Karpas-422 (cell line): ENCODE data around the gene FAM89B. TPM values are rescaled to one million over a fixed set of nuclear protein-coding genes. Genes with fewer than 3 reads are reported as not detected.

ENCODE experiments used
- DNase-seq: peaks from one replicate; pipeline ENCODE4 v3.0.0-alpha.2; 2015
- H2AFZ ChIP-seq: fragments of 200-600 bp; sonication (generic); 2 replicates; pipeline ENCODE4 v1.6.1; 2014; ENCODE audit warnings: antibody characterized with exemption, low read length, mixed read lengths
- H3K27ac ChIP-seq: fragments of 200-600 bp; sonication (generic); 2 replicates; pipeline ENCODE4 v1.5.1; 2014; ENCODE audit warnings: mild to moderate bottlenecking, low read length, moderate library complexity
- H3K27me3 ChIP-seq: fragments of 200-600 bp; sonication (generic); 2 replicates; pipeline ENCODE4 v1.6.1; 2014; ENCODE audit warnings: low read length, mixed read lengths
- H3K36me3 ChIP-seq: fragments of 200-600 bp; sonication (generic); 2 replicates; pipeline ENCODE4 v1.6.1; 2014; ENCODE audit warnings: low read length, mixed read lengths; ENCODE audit not compliant: insufficient read depth
- H3K4me1 ChIP-seq: fragments of 200-600 bp; sonication (generic); 2 replicates; pipeline ENCODE4 v1.6.1; 2014; ENCODE audit warnings: mild to moderate bottlenecking, low read length, mixed read lengths
- H3K4me2 ChIP-seq: fragments of 200-600 bp; sonication (generic); 2 replicates; pipeline ENCODE4 v1.6.1; 2014; ENCODE audit warnings: low read length, low read depth, mild to moderate bottlenecking; ENCODE audit not compliant: poor library complexity, severe bottlenecking
- H3K4me3 ChIP-seq: fragments of 200-600 bp; sonication (generic); 2 replicates; pipeline ENCODE4 v1.5.1; 2014; ENCODE audit warnings: mild to moderate bottlenecking, antibody characterized with exemption, low read length, mixed read lengths
- H3K79me2 ChIP-seq: fragments of 200-600 bp; sonication (generic); 2 replicates; pipeline ENCODE4 v1.6.1; 2014; ENCODE audit warnings: mild to moderate bottlenecking, low read length, mixed read lengths
- H3K9ac ChIP-seq: fragments of 200-600 bp; sonication (generic); 2 replicates; pipeline ENCODE4 v1.6.0; 2014; ENCODE audit warnings: low read length
- H3K9me2 ChIP-seq: fragments of 200-600 bp; sonication (generic), shearing (Covaris generic); replicated peaks from 2 replicates; pipeline ENCODE4 v1.6.0; 2014; ENCODE audit warnings: mild to moderate bottlenecking, low read length, moderate library complexity; ENCODE audit not compliant: insufficient read depth
- H3K9me3 ChIP-seq: fragments of 300-700, 200-600 bp; sonication (generic); 2 replicates; pipeline ENCODE4 v1.6.1; 2014; ENCODE audit warnings: low read length, mixed read lengths
- H4K20me1 ChIP-seq: fragments of 200-600 bp; sonication (generic); 2 replicates; pipeline ENCODE4 v1.6.1; 2014; ENCODE audit warnings: mild to moderate bottlenecking, antibody characterized with exemption, low read length, low read depth; ENCODE audit not compliant: insufficient read depth
- total RNA-seq: library from RNA; depleted of rRNA; stranded (reverse); fragments of >200 nt; shearing (Covaris generic); gene quantifications from 2 replicates; pipeline ENCODE4 v1.2.3, GENCODE V29; 2014; ENCODE audit warnings: low replicate concordance

The FAM89B gene
- total RNA-seq, 1 experiment from 2014 or later: 14.2 TPM

DNA sequence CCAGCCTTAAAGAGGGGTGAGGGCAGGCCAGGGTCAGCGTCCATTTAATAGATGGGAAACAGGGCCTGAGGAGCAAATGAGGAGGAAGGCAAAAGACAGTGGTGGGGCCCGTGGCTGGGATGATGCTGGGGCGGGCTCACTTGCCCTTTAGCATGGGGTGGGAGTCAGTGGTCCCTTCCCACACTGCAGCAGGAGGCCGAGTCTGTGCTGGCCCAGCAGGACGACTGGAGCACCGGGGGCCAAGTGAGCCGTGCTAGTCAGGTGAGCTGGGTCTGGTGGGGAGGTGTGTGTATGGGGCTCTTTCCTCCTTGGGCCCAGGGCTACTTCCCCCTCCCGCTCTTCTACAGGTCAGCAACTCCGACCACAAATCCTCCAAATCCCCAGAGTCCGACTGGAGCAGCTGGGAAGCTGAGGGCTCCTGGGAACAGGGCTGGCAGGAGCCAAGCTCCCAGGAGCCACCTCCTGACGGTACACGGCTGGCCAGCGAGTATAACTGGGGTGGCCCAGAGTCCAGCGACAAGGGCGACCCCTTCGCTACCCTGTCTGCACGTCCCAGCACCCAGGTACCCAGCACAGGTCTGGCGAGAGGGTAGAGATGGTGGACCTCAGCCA, 34.6 kb upstream of the FAM89B start:
- no peaks in the 10 kb centered on the region for H3K79me2 ChIP-seq
- H3K27ac ChIP-seq: no peak overlapping the region
- no peaks in the 10 kb centered on the region for H4K20me1 ChIP-seq
- no peaks in the 10 kb centered on the region for H3K9me3 ChIP-seq
- no peaks in the 10 kb centered on the region for H3K27me3 ChIP-seq
- no peak overlapping the region for H3K4me2 ChIP-seq
- H3K9ac ChIP-seq: no peak overlapping the region
- no peak for DNase-seq
- H3K9me2 ChIP-seq: no peaks in the 10 kb centered on the region
- no peak overlapping the region for H2AFZ ChIP-seq
- H3K4me1 ChIP-seq: peaks cover 22% of the 10 kb centered on the region
- H3K4me3 ChIP-seq: no peak overlapping the region
- H3K36me3 ChIP-seq: no peaks in the 10 kb centered on the region

GRCh38 chr11:65538232-65538914, 34.0 kb upstream of the FAM89B start:
- H3K9ac ChIP-seq: no peak overlapping the region

DNA sequence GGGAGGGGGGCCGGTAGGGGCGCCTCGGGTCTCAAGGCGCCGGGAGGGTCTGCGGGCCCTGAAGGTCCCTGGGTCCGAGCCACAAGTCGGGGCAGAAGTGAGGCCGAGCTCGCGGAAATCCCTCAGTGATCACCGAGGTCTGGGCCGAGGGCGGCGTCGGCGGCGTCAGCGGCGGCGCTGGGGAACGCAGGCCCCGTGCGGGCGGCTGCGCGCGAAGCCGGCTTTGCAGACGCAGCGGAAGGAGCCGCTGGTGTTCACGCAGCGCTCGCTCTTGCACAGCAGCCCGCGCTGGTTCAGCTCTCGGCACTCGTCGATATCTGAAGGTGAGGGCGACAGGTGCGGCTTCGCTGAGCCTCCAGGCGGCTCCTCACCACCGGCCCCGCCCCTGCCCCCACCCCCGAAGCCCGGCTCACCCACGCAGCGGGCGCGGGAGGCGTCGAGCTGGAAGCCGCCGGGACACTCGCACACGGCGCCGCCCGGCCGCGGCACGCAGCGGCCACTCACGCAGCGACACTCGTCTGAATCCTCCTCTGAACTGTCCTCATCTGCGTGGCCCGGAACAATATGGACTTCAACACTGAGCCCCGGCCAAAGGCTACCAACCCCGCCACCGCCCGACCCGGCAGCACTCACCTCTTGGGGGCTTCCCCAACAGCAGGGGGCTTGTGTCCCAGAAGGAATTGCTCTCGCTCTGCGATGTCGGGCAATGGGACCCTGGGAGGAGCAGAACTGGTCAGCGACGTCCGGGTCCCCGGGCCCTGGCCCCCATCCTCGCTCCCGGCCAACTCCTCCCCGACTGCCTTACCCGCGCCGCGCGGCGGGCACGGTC, 33.2 kb upstream of the FAM89B start:
- no peaks in the 10 kb centered on the region for H3K9me2 ChIP-seq
- no peaks in the 10 kb centered on the region for H4K20me1 ChIP-seq
- no peaks in the 10 kb centered on the region for H3K27me3 ChIP-seq
- no peak for DNase-seq
- peak overlapping the region; percentile 85; the same call in 1 of the 2 replicates for H3K4me3 ChIP-seq
- no peaks in the 10 kb centered on the region for H3K9me3 ChIP-seq
- H2AFZ ChIP-seq: no peak overlapping the region
- peaks cover 22% of the 10 kb centered on the region for H3K4me1 ChIP-seq
- H3K79me2 ChIP-seq: no peaks in the 10 kb centered on the region
- no peak overlapping the region for H3K27ac ChIP-seq
- no peak overlapping the region for H3K9ac ChIP-seq
- H3K36me3 ChIP-seq: no peaks in the 10 kb centered on the region
- peak overlapping the region; percentile 95 for H3K4me2 ChIP-seq

More at GRCh38 chr11:65538232-65538914, 34.0 kb upstream of the FAM89B start:
- H3K4me3 ChIP-seq: no peak overlapping the region
- H3K27ac ChIP-seq: no peak overlapping the region
- no peaks in the 10 kb centered on the region for H3K9me2 ChIP-seq
- no peaks in the 10 kb centered on the region for H3K27me3 ChIP-seq
- no peaks in the 10 kb centered on the region for H3K9me3 ChIP-seq
- H3K79me2 ChIP-seq: no peaks in the 10 kb centered on the region
- DNase-seq: no peak
- no peaks in the 10 kb centered on the region for H3K36me3 ChIP-seq
- no peaks in the 10 kb centered on the region for H4K20me1 ChIP-seq
- no peak overlapping the region for H2AFZ ChIP-seq
- H3K4me2 ChIP-seq: no peak overlapping the region
- H3K4me1 ChIP-seq: peaks cover 22% of the 10 kb centered on the region

- H3K9me3 ChIP-seq: no peaks in the 10 kb centered on the region
- peak; percentile 90 for DNase-seq
- H4K20me1 ChIP-seq: no peaks in the 10 kb centered on the region
- no peaks in the 10 kb centered on the region for H3K27me3 ChIP-seq
- H3K36me3 ChIP-seq: no peaks in the 10 kb centered on the region
- H3K27ac ChIP-seq: 0 out of 2 replicates have a peak overlapping the region, but pooled peaks have one; percentile 40
- peak overlapping the region; percentile 70 for H3K9ac ChIP-seq
- peaks cover 22% of the 10 kb centered on the region for H3K4me1 ChIP-seq
- peak overlapping the region; percentile 95 for H2AFZ ChIP-seq
- peak overlapping the region; percentile 95 for H3K4me2 ChIP-seq
- no peaks in the 10 kb centered on the region for H3K79me2 ChIP-seq
- no peaks in the 10 kb centered on the region for H3K9me2 ChIP-seq
- H3K4me3 ChIP-seq: peak overlapping the region; percentile 85
Measured at GRCh38 chr11:65539744-65540289, 32.5 kb upstream of the FAM89B start.

- peaks cover 22% of the 10 kb centered on the region for H3K4me1 ChIP-seq
- no peaks in the 10 kb centered on the region for H3K79me2 ChIP-seq
- peak overlapping the region; percentile 40; the same call in 1 of the 2 replicates for H3K27ac ChIP-seq
- peak overlapping the region; percentile 85 for H3K4me3 ChIP-seq
- peak overlapping the region; percentile 95 for H3K4me2 ChIP-seq
- DNase-seq: peak; percentile 96
- H3K36me3 ChIP-seq: no peaks in the 10 kb centered on the region
- H3K9ac ChIP-seq: peak overlapping the region; percentile 70
- no peaks in the 10 kb centered on the region for H4K20me1 ChIP-seq
- H3K9me2 ChIP-seq: no peaks in the 10 kb centered on the region
- peak overlapping the region; percentile 95 for H2AFZ ChIP-seq
- H3K27me3 ChIP-seq: no peaks in the 10 kb centered on the region
- H3K9me3 ChIP-seq: no peaks in the 10 kb centered on the region
Measured at GRCh38 chr11:65540290-65541092, 31.8 kb upstream of the FAM89B start.

DNA sequence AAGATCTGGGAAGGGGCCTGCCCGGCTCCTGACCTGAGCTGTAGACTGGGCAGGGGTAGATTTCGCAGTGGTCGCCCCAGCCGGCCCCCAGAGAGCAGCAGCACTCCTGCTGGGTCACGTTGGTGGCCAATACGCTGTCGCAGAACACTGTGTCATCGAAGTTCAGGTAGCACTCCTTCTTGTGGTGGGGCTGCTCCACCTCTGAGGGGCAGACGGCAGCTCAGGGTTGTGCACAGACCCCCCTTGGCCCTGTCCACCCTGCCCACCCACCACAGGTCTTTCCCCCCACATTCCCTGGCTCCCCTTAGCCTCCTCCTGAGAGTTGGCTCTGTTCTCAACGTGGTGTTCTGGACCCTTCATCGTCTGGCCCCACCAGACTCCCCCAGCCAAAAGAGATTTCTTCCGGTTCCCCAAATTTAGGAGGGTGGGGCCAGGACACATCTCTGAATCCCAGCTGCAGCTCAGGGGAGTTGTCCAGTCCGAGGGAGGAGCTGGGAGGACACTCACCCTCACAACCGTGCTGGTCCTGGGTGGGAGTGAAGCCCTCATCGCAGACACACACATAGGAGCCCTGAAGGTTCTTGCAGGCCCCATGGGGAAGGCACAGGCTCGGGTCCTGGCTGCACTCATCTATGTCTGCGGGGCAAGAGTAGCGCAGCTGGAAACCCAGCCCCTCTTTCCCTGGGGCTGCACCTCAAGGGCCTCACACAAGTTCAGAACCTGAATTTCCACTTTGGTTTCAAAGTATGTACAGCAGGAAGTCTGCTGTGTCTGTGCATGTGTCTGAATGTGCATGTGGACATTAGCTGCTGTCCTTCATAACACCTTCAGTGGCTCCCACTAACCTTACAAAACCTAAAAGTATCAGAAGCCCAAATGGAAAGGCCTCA, 31.0 kb upstream of the FAM89B start:
- no peaks in the 10 kb centered on the region for H3K36me3 ChIP-seq
- H3K9me2 ChIP-seq: no peaks in the 10 kb centered on the region
- no peak for DNase-seq
- H4K20me1 ChIP-seq: no peaks in the 10 kb centered on the region
- H3K4me1 ChIP-seq: peaks cover 29% of the 10 kb centered on the region
- peak overlapping the region; percentile 95; the same call in 1 of the 2 replicates for H2AFZ ChIP-seq
- H3K4me3 ChIP-seq: peak overlapping the region; percentile 85
- H3K4me2 ChIP-seq: peak overlapping the region; percentile 95
- H3K9ac ChIP-seq: peak overlapping the region; percentile 70
- no peaks in the 10 kb centered on the region for H3K27me3 ChIP-seq
- H3K79me2 ChIP-seq: no peaks in the 10 kb centered on the region
- no peak overlapping the region for H3K27ac ChIP-seq
- no peaks in the 10 kb centered on the region for H3K9me3 ChIP-seq

DNA sequence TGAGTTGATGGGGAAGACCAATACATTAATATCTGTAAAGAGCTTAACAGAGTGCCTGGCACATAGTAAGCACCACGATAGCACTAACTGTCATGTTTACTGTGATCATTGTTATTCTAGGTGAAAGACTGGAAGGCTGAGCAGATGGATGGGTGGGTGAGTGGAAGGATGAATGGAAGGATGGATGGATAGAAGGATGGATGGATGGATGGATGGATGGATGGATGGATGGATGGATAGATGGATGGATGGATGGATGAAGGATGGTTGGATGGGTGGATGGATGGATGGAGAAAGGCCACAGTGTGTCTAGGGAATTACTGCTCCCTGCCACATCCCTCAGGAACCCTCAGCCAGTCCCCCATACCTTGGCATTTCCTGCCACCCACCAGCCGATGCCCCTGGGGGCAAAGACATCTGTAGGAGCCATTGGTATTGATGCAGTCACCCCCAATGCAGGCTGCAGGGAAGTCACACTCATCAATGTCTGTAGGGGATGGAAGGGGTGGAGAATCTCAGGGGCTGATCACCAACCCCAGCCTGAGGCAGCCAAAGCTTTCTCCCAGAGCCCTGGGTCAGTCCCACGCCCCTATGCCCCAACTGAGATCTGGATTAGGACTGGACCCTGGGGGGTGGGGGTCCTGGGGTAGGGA, 29.5 kb upstream of the FAM89B start:
- H3K4me3 ChIP-seq: no peak overlapping the region

More for the DNA sequence above, 29.5 kb upstream of the FAM89B start:
- Histone ChIP-seq H3K27ac (no peak overlapping the region), H3K36me3 (no peaks in the 10 kb centered on the region), H3K27me3 (no peaks in the 10 kb centered on the region), H3K4me1 (peaks cover 35% of the 10 kb centered on the region), H2AFZ (no peak overlapping the region), H3K9me3 (no peaks in the 10 kb centered on the region), H3K79me2 (no peaks in the 10 kb centered on the region), H3K4me2 (no peak overlapping the region), H3K9ac (no peak overlapping the region), H3K9me2 (no peaks in the 10 kb centered on the region), H4K20me1 (no peaks in the 10 kb centered on the region)
- DNase-seq: no peak
